Epithelial cell of esophagus (primary cell): ENCODE measurements around the gene TFB2M.

Experiments
- DNase-seq: peaks from one replicate; pipeline ENCODE4 v3.0.0; 2010; ENCODE audit warnings: low read depth
- H3K4me3 ChIP-seq: 2 replicates; pipeline ENCODE4 v1.5.1; 2011; ENCODE audit warnings: mild to moderate bottlenecking, low read length, control low read depth
- TF ChIP-seq, protein P1 (sequence below): IDR thresholded peaks from 2 replicates; pipeline ENCODE4 v1.5.1; 2011; ENCODE audit warnings: low read depth, mild to moderate bottlenecking, low read length, control low read depth, inconsistent platforms; ENCODE audit not compliant: insufficient read depth; ENCODE audit errors: missing control alignments

The TFB2M gene

GRCh38 chr1:246583056-246583440, 17.0 kb upstream of the TFB2M start:
- no peak for DNase-seq
- no peak overlapping the region for H3K4me3 ChIP-seq
- TF ChIP-seq, protein P1, sequence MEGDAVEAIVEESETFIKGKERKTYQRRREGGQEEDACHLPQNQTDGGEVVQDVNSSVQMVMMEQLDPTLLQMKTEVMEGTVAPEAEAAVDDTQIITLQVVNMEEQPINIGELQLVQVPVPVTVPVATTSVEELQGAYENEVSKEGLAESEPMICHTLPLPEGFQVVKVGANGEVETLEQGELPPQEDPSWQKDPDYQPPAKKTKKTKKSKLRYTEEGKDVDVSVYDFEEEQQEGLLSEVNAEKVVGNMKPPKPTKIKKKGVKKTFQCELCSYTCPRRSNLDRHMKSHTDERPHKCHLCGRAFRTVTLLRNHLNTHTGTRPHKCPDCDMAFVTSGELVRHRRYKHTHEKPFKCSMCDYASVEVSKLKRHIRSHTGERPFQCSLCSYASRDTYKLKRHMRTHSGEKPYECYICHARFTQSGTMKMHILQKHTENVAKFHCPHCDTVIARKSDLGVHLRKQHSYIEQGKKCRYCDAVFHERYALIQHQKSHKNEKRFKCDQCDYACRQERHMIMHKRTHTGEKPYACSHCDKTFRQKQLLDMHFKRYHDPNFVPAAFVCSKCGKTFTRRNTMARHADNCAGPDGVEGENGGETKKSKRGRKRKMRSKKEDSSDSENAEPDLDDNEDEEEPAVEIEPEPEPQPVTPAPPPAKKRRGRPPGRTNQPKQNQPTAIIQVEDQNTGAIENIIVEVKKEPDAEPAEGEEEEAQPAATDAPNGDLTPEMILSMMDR: no peak

- DNase-seq: no peak
- TF ChIP-seq, protein P1: no peak
- H3K4me3 ChIP-seq: no peak overlapping the region
Observed at GRCh38 chr1:246582301-246583055, 16.4 kb upstream of the TFB2M start.

- TF ChIP-seq, protein P1: no peak
- no peak overlapping the region for H3K4me3 ChIP-seq
Observed at GRCh38 chr1:246580497-246581370, 14.7 kb upstream of the TFB2M start.

DNA sequence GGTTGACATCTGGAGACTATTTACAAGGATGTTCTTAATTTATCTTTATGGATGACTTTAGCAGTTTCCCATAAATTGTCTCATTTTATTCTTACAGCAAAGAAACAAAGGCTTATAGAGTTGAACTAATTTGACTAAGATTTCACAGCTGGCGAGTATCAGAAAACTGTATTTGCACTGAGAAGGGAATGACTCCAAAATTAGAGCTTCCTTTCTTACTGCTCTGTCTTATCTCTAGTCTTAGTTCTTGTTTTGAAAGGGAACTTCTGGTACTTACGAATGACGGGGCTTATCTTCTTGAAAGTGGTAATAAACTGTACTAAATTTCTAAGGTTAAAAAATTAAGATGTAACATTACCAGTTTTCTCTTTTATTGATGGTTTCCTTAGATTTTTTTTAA, 13.8 kb upstream of the TFB2M start:
- TF ChIP-seq, protein P1: no peak
- no peak for DNase-seq
- no peak overlapping the region for H3K4me3 ChIP-seq

More at GRCh38 chr1:246580497-246581370, 14.7 kb upstream of the TFB2M start:
- no peak for DNase-seq

- H3K4me3 ChIP-seq: no peak overlapping the region
- TF ChIP-seq, protein P1: no peak
- DNase-seq: no peak
Observed at GRCh38 chr1:246577720-246578106, 11.7 kb upstream of the TFB2M start.

- no peak for DNase-seq
- no peak overlapping the region for H3K4me3 ChIP-seq
- TF ChIP-seq, protein P1: no peak
Observed at GRCh38 chr1:246577082-246577719, 11.1 kb upstream of the TFB2M start.
